Measurements from ENCODE around the gene SMARCC1. TPM values are rescaled to one million over a fixed set of nuclear protein-coding genes. Genes with fewer than 3 reads are reported as not detected.

The SMARCC1 gene
- total RNA-seq, 1 experiment from 2014 or later, result 168 TPM

DNA sequence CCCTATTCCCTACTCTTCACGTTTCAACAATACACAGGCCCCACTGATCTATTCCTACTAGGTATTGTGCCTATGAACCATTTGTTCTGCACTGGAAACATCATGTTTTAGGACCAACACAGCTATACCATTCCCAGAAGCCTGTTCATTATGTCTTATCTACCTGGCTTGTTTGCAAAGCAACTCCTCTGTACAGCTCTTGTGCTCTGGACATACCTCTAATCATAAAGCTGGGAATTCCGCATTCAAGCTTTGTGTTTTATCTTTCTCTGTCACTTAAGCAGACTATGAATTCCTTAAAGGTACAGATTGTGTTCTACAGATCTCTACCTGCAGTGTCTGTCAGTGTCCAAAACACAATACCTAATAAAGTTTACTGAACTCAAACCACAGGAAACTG, 115.6 kb downstream of the SMARCC1 start:
- no peaks in the 10 kb centered on the region; the same call in 1 of the 2 replicates for H4K20me1 ChIP-seq (ENCODE audit: insufficient read depth)
- H3K79me2 ChIP-seq (ENCODE audit: insufficient read depth, low read length), result peaks cover 18% of the 10 kb centered on the region
- H3K4me2 ChIP-seq (ENCODE audit: low read length), result no peak overlapping the region
- H3K4me3 ChIP-seq (replicated peaks in 1 of 2; ENCODE audit: low read depth in 1 of 2, low read length in 2 of 2), result no peak overlapping the region
- CTCF ChIA-PET, result no interaction called here
- TF ChIP-seq ZNF274 (IDR thresholded peaks at IDR 0.05; ENCODE audit: low read depth, low read length), result no peak
- TF ChIP-seq ELF1 (IDR thresholded peaks at IDR 0.05; ENCODE audit: borderline replicate concordance, low read depth), result no peak
- TF ChIP-seq CBX3 (IDR thresholded peaks at IDR 0.05; ENCODE audit: low read depth), result no peak
- no peak for TF ChIP-seq JUND (IDR thresholded peaks at IDR 0.05)
- intact Hi-C loops (cut with micrococcal nuclease), result no loop called here
- H3K9ac ChIP-seq (ENCODE audit: low read length), result no peak overlapping the region
- H3K27me3 ChIP-seq (ENCODE audit: insufficient read depth, low read length), result no peaks in the 10 kb centered on the region
- RAD21 ChIA-PET (ENCODE audit: low non-redundant PET in 1 of 2, low total read pairs in 2 of 2, uncharacterized antibody in 2 of 2, unreplicated experiment in 2 of 2), result no interaction called here
- no peak overlapping the region for H2AFZ ChIP-seq (ENCODE audit: low read depth, low read length, poor library complexity, severe bottlenecking)
- H3K9me2 ChIP-seq (ENCODE audit: insufficient read depth), result no peaks in the 10 kb centered on the region
- H3K4me1 ChIP-seq (ENCODE audit: control insufficient read depth in 1 of 2, insufficient read depth in 2 of 2, low read length in 2 of 2), result no peaks in the 10 kb centered on the region
- H3K36me3 ChIP-seq (ENCODE audit: control insufficient read depth in 1 of 2, insufficient read depth in 2 of 2, low read length in 2 of 2), result peaks cover 22 to 25% of the 10 kb centered on the region in 2 experiments
- ATAC-seq, result no peak
- no peak overlapping the region for H3K27ac ChIP-seq (ENCODE audit: low read depth, low read length)
- no peak for DNase-seq (ENCODE audit: low read depth, low spot score)
- no TSS peak for BruUV-seq (replicated peaks)
- POLR2A ChIA-PET, result no interaction called here
- H3K9me3 ChIP-seq (ENCODE audit: control insufficient read depth in 1 of 2, insufficient read depth in 1 of 2, low read depth in 1 of 2, low read length in 2 of 2), result no peaks in the 10 kb centered on the region

DNA sequence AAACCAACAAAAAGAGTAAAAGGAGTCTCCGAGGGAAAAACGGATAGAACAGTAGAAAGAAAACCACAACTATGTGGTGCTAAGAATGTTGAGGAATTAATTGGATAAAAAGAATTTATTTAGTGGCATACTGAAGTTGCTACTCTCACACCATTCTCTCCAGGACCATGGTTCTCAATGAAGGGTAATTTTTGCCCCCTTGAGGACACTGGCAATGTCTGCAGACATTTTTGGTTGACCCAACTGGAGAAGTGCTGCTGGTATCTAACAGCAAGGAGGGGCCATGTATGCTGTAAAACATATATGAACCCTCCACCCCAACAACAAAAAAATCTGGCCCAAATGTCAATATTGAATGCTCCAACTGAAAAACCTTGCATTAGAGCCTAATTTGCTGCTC, 117.2 kb downstream of the SMARCC1 start:
- no peak overlapping the region for H3K4me3 ChIP-seq (replicated peaks in 1 of 2; ENCODE audit: low read depth in 1 of 2, low read length in 2 of 2)
- H2AFZ ChIP-seq (ENCODE audit: low read depth, low read length, poor library complexity, severe bottlenecking), result no peak overlapping the region
- H3K9me2 ChIP-seq (ENCODE audit: insufficient read depth), result no peaks in the 10 kb centered on the region
- intact Hi-C loops (cut with micrococcal nuclease), result no loop called here
- H3K4me1 ChIP-seq (ENCODE audit: control insufficient read depth in 1 of 2, insufficient read depth in 2 of 2, low read length in 2 of 2), result no peaks in the 10 kb centered on the region
- TF ChIP-seq CBX3 (IDR thresholded peaks at IDR 0.05; ENCODE audit: low read depth), result no peak
- TF ChIP-seq EZH2phosphoT487 (IDR thresholded peaks at IDR 0.05; ENCODE audit: borderline replicate concordance), result no peak
- TF ChIP-seq, protein P1, sequence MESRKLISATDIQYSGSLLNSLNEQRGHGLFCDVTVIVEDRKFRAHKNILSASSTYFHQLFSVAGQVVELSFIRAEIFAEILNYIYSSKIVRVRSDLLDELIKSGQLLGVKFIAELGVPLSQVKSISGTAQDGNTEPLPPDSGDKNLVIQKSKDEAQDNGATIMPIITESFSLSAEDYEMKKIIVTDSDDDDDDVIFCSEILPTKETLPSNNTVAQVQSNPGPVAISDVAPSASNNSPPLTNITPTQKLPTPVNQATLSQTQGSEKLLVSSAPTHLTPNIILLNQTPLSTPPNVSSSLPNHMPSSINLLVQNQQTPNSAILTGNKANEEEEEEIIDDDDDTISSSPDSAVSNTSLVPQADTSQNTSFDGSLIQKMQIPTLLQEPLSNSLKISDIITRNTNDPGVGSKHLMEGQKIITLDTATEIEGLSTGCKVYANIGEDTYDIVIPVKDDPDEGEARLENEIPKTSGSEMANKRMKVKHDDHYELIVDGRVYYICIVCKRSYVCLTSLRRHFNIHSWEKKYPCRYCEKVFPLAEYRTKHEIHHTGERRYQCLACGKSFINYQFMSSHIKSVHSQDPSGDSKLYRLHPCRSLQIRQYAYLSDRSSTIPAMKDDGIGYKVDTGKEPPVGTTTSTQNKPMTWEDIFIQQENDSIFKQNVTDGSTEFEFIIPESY (IDR thresholded peaks at IDR 0.05; ENCODE audit: extremely low read depth, insufficient replicate concordance, low read length), result no peak
- TF ChIP-seq, protein P2, sequence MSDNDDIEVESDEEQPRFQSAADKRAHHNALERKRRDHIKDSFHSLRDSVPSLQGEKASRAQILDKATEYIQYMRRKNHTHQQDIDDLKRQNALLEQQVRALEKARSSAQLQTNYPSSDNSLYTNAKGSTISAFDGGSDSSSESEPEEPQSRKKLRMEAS (IDR thresholded peaks at IDR 0.05), result no peak
- TF ChIP-seq ELF1 (IDR thresholded peaks at IDR 0.05; ENCODE audit: borderline replicate concordance, low read depth), result no peak
- no peak for TF ChIP-seq EZH2 (IDR thresholded peaks at IDR 0.05)
- TF ChIP-seq, protein P3, sequence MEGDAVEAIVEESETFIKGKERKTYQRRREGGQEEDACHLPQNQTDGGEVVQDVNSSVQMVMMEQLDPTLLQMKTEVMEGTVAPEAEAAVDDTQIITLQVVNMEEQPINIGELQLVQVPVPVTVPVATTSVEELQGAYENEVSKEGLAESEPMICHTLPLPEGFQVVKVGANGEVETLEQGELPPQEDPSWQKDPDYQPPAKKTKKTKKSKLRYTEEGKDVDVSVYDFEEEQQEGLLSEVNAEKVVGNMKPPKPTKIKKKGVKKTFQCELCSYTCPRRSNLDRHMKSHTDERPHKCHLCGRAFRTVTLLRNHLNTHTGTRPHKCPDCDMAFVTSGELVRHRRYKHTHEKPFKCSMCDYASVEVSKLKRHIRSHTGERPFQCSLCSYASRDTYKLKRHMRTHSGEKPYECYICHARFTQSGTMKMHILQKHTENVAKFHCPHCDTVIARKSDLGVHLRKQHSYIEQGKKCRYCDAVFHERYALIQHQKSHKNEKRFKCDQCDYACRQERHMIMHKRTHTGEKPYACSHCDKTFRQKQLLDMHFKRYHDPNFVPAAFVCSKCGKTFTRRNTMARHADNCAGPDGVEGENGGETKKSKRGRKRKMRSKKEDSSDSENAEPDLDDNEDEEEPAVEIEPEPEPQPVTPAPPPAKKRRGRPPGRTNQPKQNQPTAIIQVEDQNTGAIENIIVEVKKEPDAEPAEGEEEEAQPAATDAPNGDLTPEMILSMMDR (IDR thresholded peaks at IDR 0.05 in 2 of 3, conservative IDR thresholded peaks at IDR 0.05 in 1 of 3; ENCODE audit: borderline replicate concordance in 1 of 3, insufficient read depth in 1 of 3, low read depth in 2 of 3, low read length in 2 of 3), result peak in 2 of 3 experiments; percentile 41 to 47; a peak in 4 of 6 replicates
- TF ChIP-seq RAD21 (IDR thresholded peaks at IDR 0.05; ENCODE audit: low read depth), result no peak
- peak; percentile 18 for DNase-seq (ENCODE audit: low read depth, low spot score)
- RAD21 ChIA-PET (ENCODE audit: low non-redundant PET in 1 of 2, low total read pairs in 2 of 2, uncharacterized antibody in 2 of 2, unreplicated experiment in 2 of 2), result no interaction called here
- BruUV-seq (replicated peaks), result no TSS peak
- no peak overlapping the region for H3K27ac ChIP-seq (ENCODE audit: low read depth, low read length)
- no peak overlapping the region for H3K4me2 ChIP-seq (ENCODE audit: low read length)
- POLR2A ChIA-PET, result no interaction called here
- CTCF ChIA-PET, result no interaction called here
- H3K27me3 ChIP-seq (ENCODE audit: insufficient read depth, low read length), result no peaks in the 10 kb centered on the region
- H4K20me1 ChIP-seq (ENCODE audit: insufficient read depth), result no peaks in the 10 kb centered on the region; the same call in 1 of the 2 replicates
- peak; percentile 88 for ATAC-seq
- H3K9me3 ChIP-seq (ENCODE audit: control insufficient read depth in 1 of 2, insufficient read depth in 1 of 2, low read depth in 1 of 2, low read length in 2 of 2), result no peaks in the 10 kb centered on the region
- H3K9ac ChIP-seq (ENCODE audit: low read length), result no peak overlapping the region
- H3K36me3 ChIP-seq (ENCODE audit: control insufficient read depth in 1 of 2, insufficient read depth in 2 of 2, low read length in 2 of 2), result peaks cover 27 to 28% of the 10 kb centered on the region in 2 experiments
- H3K79me2 ChIP-seq (ENCODE audit: insufficient read depth, low read length), result peaks cover 30% of the 10 kb centered on the region
